ENCODE measurements around the gene MSANTD7. TPM values are rescaled to one million over a fixed set of nuclear protein-coding genes. Genes with fewer than 3 reads are reported as not detected.

Gene MSANTD7
- total and polyA plus RNA-seq, 11 donors, result 1.3 to 8.1 (median 5.6) TPM

- Histone ChIP-seq H3K36me3 (no peaks in the 10 kb centered on the region), H3K4me1 (peaks cover 0 to 36% (median 22%) of the 10 kb centered on the region in 12 donors), H3K4me3 (peak within 1 kb of the TSS; percentile 74 to 97 (median 90)), H3K9me3 (no peaks in the 10 kb centered on the region), H3K27me3 (no peaks in the 10 kb centered on the region), H3K27ac (peak within 1 kb of the TSS; percentile 82 to 99 (median 97))
- WGBS, 4 donors, result 0 to 1% (median 0%) methylated on average over 34 to 102 of the region's 102 CpGs
- TF ChIP-seq CTCF (IDR thresholded peaks at IDR 0.05) (peak in 5 of 12 donors; percentile 13 to 37 (median 29)), POLR2A (IDR thresholded peaks at IDR 0.05) (peak in 1 of 2 donors; percentile 72)
- ATAC-seq (peak; percentile 89 to 98 (median 95)), DNase-seq (peak; percentile 96 to 98 (median 97))
- intact Hi-C loops (cut with DNase I), result loop anchor here in 8 of 10 donors (1.0 to 10.0 kb wide), 9 partner anchors 36 to 216 kb away; partner anchors contain the start of genes CDNF (in 5 of the 8), HSPA14 (in 5 of the 8), MSANTD7 (in 5 of the 8) and DCLRE1C (in 3 of the 8)
Measured at GRCh38 chr10:14878266-14879123, 40.4 kb downstream of the MSANTD7 start, which contains the start of gene SUV39H2. TSS of gene SUV39H2 (plus strand) at chr10:14878866. CDS start at chr10:14878889, 23 bp downstream.

- ATAC-seq (no peak), DNase-seq (peak in 1 of 5 donors; percentile 32)
- 0 to 1% (median 1%) methylated on average over 43 to 60 of the region's 60 CpGs for WGBS, 4 donors
- Histone ChIP-seq H3K9me3 (no peaks in the 10 kb centered on the region), H3K27ac (peak overlapping the region in 11 of 12 donors; percentile 46 to 99 (median 97)), H3K36me3 (no peaks in the 10 kb centered on the region), H3K4me1 (peaks cover 0 to 36% (median 22%) of the 10 kb centered on the region in 12 donors), H3K27me3 (no peaks in the 10 kb centered on the region), H3K4me3 (peak overlapping the region; percentile 74 to 97 (median 90))
- intact Hi-C loops (cut with DNase I), result loop anchor here in 6 of 10 donors (2.0 to 10.0 kb wide), 7 partner anchors 37 to 215 kb away; partner anchors contain the start of genes CDNF (in 4 of the 6), HSPA14 (in 4 of the 6), MSANTD7 (in 4 of the 6) and DCLRE1C (in 3 of the 6)
- no peak for TF ChIP-seq CTCF (IDR thresholded peaks at IDR 0.05)
- TF ChIP-seq POLR2A (IDR thresholded peaks at IDR 0.05), result no peak
Measured at GRCh38 chr10:14879124-14879927, 41.2 kb downstream of the MSANTD7 start.

GRCh38 chr10:14879928-14880193 lies 41.8 kb downstream of the MSANTD7 start:
- Histone ChIP-seq H3K27ac (no peak overlapping the region), H3K36me3 (no peaks in the 10 kb centered on the region), H3K27me3 (no peaks in the 10 kb centered on the region), H3K9me3 (no peaks in the 10 kb centered on the region), H3K4me1 (peaks cover 0 to 36% (median 21%) of the 10 kb centered on the region in 12 donors), H3K4me3 (peak overlapping the region in 10 of 12 donors; percentile 74 to 97 (median 90))
- DNase-seq (no peak), ATAC-seq (no peak)
- TF ChIP-seq POLR2A (IDR thresholded peaks at IDR 0.05) (no peak), CTCF (IDR thresholded peaks at IDR 0.05) (no peak)
- 3 to 5% (median 4%) methylated on average over 5 of the region's 5 CpGs for WGBS, 4 donors
- intact Hi-C loops (cut with DNase I), result loop anchor here in 6 of 10 donors (2.0 to 10.0 kb wide), 7 partner anchors 38 to 215 kb away; partner anchors contain the start of genes CDNF (in 4 of the 6), HSPA14 (in 4 of the 6), MSANTD7 (in 4 of the 6) and DCLRE1C (in 3 of the 6)

Data from heart left ventricle (tissue), 16 donors.